GM19025 (cell line): ENCODE results near the gene PKIG.
"Not testable (repeated sequence)": the region's sequence is repeated elsewhere in the genome, so short reads cannot be mapped to it uniquely, and the experiment has no call there.

Source experiments
- ATAC-seq: cut with Tn5 transposase; IDR thresholded peaks from one replicate; pipeline ENCODE4 v1.9.1; 2021; ENCODE audit warnings: mild to moderate bottlenecking, low read depth, moderate library complexity; ENCODE audit not compliant: unreplicated experiment

PKIG gene

DNA sequence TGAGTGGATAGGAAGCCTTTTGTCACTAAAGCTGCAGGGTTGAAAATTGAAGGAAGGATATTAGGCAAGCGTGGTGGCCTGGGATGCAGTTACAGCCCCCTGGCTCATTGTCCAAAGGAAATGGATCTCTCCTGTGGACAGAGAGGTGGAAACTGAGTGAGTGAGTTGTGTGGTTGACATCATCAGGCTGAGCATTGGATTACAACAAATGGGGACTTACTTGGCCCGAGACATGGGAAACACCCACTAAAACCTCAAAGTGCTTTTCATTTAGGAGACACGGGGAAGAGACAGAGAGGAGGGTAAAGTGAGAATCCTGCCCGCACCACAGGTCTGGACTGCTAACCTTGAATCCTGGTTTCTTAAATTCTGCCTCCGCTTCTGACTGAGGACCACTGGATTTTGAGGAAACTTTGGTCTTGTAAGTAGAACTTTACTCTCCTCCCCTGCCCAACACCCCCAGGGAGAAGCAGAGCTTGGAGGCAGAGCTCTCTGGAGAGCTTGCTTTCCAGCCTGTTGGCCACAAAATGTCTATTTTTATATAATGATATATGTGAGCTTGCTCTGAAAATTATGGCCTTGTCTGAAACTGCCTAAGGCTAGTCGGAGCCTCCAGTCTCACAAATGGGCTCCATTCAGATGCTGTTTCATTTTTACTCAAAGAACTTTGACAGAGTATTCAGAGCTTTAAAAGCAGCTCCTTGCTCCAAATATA is at the start of gene PKIG:
Gene PKIG (plus strand): TSS at position 269 of the 715 bp plus-strand sequence. CDS start 31,978 bp downstream, outside the sequence.
- no peak for ATAC-seq

DNA sequence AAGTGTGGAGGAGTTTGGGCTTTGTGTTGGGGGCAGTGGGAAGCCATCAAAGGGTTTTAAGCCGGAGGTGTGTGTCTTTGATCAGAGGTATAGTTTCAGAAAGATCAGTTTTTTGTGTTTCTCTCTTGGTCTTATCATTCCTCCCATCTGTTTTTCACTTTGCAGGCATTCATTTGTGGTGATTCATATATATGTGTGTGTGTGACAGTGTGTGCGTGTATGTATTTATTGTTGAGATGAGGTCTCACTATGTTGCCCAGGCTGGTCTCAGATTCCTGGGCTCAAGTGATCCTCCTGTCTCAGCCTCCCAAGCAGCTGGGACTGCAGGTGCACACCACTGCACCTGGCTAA is 49.4 kb upstream of the PKIG start:
- ATAC-seq: no peak

DNA sequence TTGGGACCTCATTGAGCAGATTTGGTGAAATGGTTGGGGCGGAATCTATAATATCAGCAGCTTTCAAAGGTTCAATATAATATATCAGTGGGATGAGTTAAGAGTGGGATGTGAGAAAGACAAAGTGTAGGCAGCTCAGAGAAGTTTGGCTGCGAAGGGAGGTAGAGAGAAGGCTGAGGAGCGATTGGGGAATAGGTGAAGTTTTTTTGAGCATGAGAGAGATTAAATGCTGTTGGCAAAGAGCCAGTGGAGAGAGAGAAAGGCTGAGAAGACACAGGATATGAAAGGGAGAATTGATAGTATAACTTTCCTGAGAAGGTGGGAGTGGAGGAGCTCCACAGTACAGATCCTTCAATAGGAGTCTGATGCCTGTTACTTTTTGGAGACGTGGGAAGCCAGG is 48.5 kb upstream of the PKIG start:
- no peak for ATAC-seq

DNA sequence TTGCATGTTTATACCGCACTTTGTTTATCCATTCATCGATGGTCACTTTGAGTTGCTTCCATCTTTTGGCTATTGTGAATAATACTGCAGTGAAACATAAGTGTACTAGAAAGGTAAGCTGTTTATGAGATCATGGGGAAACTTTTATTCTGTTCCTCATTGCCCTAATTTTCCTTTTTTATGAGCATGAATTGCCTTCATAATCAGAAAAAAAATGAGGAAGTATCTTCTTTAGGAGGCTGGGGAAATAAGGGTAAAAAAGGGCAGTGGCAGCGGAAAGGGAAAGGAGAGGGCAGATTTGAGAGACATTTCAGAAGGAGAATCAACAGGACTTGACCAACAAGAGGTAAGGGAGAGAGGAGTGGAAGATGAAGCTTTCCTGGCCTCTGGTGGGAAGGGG is 46.2 kb upstream of the PKIG start:
- no peak for ATAC-seq

DNA sequence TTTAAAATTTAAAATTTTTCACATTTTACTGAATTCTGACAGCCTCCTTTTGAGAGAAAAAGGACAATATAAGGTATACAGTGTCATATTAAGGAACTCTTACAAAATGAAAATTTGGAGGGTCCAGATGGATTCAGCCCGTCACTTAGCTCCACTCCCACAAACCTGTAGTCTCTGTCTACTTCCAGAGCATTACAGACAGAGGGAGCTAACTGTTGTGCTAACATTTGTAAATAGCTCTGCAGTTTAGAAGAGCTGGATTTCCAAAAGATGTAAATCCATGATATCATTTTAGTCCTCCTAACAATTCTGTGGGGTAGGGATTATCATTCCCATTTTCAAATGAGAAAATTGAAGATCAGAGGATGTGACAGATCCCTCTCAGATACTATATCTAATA is 44.4 kb upstream of the PKIG start:
- ATAC-seq: no peak

DNA sequence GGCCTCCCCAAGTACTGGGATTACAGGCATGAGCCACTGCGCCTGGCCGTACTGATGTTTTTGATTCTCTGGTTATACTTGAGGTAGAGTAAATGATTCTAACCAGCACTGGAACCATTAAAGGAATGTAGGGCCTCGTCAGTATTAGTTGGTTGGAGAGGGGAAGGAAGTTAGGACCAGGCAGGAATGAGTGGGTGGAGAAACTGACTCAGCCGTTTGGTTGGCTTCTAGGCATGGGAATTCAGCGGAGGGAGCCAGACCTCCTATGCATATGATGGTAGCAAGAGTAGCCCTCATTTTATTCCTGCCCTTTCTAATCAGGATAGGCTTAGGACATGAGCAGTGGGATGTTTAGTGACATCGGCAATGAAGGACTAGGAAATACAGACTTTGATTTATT is 41.5 kb upstream of the PKIG start:
- no peak for ATAC-seq

DNA sequence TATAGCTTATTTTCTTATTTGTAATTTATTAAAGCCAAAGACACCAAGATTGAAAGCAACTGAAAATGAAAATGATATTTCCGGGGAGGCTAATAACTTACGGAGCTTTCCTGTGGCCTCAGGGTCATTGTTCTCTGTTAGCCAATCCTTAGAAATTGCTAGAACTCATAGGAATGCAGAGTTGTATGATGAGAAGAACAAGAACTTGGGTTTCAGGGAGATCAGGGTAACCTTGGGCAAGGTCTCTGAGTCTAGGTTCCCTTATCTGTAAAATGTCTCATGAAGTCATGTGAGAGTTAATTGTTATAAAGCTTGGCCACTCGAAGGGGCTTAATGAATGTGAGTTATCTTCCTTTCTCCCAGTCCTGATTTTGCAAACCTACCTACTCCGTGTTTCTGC is 40.4 kb upstream of the PKIG start:
- no peak for ATAC-seq

DNA sequence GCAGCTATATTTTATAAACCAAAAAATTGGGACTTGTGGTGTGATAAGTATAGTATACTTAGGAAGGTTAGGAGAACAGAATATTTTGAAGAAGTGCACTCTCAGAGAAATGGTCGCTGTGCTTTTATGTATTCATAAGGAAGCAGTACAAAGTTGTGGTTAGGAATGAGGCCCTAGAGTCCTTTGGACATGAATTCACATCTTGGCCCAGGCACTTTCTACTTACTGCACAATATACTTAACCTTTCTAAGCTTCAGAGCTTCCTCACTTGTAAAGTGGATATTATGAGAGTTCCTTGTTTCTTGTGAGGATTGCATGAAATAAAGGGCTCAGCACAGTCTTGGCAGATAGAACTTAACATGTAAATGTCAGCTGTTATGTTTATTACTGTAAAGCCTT is 39.5 kb upstream of the PKIG start:
- ATAC-seq: no peak

DNA sequence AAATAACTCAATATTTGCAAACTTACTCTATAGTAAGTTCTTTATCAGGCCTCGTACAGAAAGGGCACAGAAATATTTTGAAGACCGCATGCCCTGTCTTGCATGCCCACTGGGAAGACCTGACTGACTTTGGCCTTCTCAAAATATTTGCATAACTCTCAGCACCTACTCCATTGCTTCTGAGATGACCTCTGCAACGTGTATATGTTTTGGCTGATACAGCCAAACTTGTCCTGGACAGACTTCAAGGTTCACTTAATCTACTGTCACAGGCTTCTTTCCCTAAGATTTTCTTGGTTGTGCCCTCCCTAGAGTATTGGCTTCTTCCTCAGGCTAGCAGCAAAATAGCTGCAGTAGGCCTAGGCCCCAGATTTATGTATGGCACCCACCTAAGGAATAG is 39.0 kb upstream of the PKIG start:
- ATAC-seq: no peak

DNA sequence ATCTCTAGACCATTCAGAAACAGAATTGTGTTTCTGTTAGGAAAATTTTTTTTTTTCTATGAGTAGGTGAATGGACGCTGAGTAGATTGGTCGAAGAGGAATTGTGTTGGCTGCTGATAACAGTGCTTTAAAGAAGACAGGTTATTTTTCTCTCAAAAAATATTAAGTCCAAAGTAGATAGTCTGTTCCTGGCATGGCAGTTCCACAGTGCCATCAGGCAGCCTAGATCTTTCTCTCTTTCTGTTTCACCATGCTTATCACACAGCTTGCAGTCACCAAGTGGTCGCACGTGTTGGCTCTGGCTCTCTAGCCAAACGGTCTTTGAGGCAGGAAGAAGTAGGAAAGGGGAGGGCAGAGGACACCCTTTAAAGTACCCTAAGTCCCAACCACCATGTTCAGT is 38.1 kb upstream of the PKIG start:
- ATAC-seq: no peak

DNA sequence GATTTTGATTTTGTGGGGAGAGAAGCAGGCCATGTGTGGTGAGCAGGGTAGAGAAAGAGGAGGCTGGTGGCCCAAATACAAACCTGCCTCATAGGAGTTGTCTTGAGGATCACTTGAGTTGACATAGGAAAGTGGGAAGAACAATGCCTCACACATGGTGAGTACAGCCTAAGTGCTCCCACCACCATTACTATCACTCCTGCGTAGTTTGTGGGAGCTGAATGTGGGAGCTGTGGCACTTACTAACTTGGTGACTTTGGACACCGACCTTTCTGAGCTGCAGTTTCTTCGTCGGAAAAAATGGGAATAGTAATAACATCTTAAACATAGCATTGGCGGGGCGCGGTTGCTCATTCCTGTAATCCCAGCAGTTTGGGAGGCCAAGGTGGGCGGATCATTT is 35.0 kb upstream of the PKIG start:
- no peak for ATAC-seq

DNA sequence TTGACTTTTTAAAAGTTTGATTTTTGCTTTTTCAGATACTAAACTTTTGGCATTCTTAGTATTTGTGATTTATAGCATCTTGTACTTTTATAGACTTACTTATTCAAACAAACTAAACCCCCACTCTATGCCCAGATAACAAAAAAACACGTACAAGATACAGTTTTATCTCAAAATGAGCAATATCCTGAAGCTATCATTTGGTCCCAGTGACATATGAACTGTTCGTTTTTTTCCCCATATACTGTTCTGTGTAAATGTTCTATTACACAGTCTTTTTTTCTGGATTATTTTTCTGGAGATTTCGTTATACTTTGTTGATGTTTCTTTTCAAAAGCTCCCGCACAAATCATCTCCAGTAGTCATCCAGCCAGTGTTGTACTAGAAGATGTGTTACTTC is 33.3 kb upstream of the PKIG start:
- no peak for ATAC-seq

DNA sequence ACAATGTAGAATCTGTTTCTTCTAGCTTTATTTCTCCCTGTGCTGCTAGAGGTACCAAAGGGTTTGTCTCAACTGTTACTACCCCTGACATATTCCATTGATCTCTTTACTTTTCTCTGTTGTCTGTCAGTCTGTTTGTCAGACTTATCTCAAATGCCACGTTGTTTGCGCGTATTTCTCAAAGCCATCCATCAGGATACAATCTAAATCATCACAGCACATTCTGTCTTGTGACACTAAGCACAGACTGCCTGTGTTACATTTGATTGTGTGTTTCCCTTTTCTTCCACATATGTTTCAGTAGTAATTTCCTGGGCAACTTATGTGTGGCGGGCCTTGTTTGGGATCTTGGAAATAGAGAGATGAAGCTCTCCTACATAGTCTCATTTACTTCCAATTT is 30.3 kb upstream of the PKIG start:
- ATAC-seq: no peak

DNA sequence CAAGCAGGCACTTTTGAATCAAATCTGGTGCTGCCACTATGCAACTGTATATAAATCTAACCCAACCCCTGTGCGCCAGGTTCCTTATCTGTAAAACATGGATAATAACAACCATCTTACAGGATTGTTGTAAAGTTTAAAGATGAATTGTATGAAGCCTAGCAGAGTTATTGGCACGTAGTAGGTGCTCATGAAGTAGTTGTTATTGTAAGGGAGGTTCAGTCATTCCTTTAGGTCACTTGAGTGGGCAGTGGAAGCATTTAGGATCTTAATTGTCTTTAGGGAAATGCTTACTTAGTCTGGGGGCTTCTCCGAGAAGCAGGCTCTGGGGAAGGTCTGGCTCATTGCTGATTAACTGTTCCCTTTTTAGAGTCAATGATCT is 29.8 kb upstream of the PKIG start:
- ATAC-seq: no peak

DNA sequence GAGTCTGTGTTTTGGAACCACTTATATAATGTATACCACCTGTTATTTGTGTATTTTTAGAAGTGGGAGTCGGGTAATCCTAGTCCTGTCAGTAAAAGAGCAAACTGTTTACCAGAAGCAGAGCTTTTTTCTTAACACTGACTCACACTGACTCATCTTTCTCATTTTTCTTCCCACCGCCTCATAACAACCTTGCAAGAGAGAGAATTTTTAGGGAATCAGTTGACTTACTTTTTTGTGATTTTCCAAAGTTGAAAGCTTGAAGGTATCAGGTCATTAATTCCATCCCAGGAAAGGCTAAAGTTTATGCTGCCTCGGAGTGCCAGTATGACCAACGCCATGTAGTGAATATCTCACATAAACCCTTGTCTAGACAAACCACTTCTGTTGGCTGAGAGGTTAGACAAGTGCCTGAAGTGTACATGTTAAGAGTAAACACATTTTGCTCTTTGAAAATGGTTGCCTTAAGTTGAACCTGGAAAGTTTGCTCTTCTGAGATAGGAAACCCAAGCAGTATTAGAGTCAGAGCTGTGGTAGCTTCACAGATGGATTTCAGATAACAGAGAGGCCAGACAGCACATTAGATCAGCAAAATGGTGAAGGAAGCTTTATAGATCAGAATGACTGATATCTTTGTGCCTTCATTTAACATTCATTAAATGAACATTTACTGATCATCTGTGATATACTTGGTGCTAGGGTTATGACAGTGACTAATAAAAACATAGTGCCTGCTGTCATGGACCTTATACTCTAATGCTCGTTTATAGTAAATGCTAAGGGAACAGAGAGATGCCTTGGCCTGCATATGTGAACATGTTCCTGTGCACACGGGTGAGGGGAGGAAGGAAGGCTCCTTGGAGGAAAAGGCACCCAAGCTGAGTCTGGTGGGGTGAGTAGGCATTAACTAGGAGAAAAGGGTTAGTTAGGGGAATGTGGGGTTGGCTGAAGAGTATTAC is 29.1 kb upstream of the PKIG start:
- no peak for ATAC-seq

DNA sequence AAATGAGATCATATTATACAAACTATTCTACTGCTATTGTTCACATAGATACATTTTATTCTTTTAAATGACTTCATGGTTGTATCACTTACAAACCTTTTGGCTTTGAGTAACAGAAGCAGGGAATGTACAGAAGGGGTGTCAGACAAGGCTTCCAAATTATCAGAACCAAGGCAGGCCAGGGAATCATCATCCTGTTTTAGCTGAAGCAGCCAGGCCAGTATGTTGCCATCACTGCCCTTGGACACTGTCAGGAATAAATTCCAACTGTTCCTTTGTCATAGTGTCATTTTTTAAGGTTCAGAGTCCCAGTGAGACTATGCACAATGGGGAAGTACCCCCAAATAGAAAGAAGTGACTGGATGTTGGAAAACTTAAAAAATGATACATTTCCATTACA is 23.1 kb upstream of the PKIG start:
- ATAC-seq: no peak

DNA sequence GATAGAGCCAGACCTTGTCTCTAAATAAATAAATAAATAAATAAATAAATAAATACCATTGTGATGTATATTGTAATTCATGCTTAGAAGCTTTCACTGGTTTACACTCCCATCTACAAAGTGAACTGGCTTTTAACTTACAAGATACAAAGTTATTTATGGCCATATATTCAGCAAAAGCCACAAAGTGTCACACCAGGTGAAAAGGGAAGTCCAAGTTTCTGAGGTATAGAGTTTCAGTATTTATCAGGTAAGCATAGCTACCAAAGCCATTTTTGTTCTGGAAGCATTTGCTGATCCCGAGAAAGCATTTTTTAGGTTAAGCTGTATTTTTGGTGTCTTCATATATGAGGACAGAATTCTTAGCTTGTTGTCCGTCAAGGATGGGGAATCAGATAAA is 22.1 kb upstream of the PKIG start:
- ATAC-seq: no peak

DNA sequence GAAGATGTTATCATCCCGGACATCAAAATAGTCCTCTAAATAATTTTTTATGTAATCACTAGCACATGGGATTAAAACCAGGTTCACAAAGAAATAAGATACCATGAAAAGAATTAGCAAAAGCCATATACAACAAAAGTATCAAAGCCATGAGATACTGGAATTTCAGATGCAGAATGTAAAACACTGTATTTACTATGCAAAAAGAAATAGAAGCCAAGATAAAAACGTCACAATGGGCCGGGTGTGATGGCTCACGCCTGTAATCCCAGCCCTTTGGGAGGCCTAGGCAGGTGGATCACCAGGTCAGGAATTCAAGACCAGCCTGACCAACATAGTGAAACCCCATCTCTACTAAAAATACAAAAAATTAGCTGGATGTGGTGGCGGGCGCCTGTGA is 21.6 kb upstream of the PKIG start:
- not testable (repeated sequence) for ATAC-seq

DNA sequence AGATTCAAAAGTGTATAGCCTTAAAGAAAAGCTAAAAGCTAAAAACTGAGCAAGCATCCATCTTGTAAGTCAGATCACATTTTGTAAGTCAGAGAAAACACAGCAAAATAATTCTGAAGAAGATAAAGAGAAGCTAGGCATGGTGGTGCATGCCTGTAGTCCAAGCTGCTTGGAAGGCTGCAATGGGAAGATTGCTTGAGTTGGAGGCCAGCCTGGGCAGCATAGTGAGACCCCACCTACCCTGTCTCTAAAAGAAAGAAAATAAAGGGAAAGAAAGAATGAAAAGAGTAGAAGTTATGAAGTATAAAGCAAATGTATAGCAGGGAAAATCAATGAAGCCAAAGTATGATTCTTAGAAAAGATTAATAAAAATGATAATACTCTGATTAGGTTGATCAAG is 20.5 kb upstream of the PKIG start:
- no peak for ATAC-seq

DNA sequence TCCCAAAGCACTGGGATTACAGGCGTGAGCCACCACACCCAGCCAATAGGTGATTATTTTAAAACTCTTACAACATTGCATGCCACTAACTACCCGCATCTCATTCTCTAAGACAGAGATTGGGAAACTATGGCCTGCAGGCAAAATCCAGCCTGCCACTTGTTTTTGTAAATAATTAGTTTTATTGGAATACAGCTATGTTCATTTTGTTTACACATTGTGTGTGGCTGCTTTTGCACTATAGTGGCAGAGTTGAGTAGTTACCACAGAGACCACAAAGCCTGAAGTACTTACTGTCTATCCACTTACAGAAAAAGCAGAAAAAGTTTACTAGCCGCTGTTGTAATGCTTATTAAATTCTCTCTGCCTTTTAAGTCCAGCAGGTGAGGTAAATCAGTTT is 16.4 kb upstream of the PKIG start:
- no peak for ATAC-seq

DNA sequence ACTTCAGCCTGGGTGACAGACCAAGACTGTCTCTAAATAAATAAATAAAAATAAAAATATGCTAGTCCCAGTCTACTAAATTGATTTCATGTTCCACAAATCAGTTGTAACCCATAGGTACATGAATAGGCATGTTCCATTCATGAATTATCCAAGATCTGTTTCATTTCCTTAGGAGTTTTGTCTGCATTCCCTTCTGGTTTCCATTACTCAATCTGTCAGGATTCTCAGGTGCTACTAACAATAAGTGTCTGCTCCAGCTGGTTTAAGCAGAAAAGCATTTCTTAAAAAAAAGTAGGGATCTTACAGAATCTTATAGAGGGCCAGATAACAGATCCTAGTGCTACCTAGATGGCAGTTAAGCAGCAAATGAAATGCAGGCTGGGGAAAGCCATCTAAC is 15.6 kb upstream of the PKIG start:
- ATAC-seq: no peak

DNA sequence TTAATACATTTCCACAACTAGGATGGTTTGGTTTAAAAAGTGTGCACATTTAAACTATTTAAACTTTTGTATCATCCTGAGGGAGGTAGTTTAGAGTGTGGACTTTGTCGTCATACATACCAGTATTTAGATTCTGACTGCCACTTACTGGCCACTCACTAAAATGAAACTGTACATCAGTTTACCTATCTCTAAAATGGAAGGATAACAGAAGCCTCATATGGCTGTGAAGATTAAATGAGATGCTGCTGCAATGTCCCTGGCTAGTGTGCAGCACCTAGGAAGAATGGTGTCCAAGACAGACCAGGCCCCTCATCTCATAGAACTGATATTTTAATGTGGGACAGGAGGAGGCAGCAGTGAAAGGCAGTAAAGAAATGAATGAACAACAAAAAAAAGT is 12.0 kb upstream of the PKIG start:
- ATAC-seq: no peak
